ENCODE measurements around the gene IFNE.

- TF ChIP-seq CTCF (IDR thresholded peaks at IDR 0.05; ENCODE audit: extremely low read depth in 1 of 2, insufficient read depth in 1 of 2, low read depth in 1 of 2, low read length in 2 of 2) (no peak), POLR2A (IDR thresholded peaks at IDR 0.05; ENCODE audit: low read depth, low read length) (no peak), MAX (IDR thresholded peaks at IDR 0.05; ENCODE audit: insufficient read depth, insufficient read length) (no peak)
These were observed 4.6 kb downstream of the IFNE start for GRCh38 chr9:21477466-21477865.

Measured in endothelial cell of umbilical vein (primary cell).